SK-N-SH (cell line): ENCODE results near the gene INPP5A. TPM values are rescaled to one million over a fixed set of nuclear protein-coding genes. Genes with fewer than 3 reads are reported as not detected.

Source experiments
- CTCF ChIA-PET: fragments of 300-600, 350-600 bp; formaldehyde crosslinking; extraction: SDS; loops from one replicate; lab custom pipeline; 2021; lab: Yijun Ruan, JAX
- POLR2A ChIA-PET: fragments of 350-600 bp; sonication (Branson Sonifier 250); formaldehyde crosslinking; extraction: SDS; loops from one replicate; lab custom pipeline; 2020; ENCODE audit warnings: antibody characterized with exemption, inconsistent platforms; lab: Yijun Ruan, JAX
- DNase-seq: peaks from one replicate; pipeline ENCODE4 v3.0.0; 2012
- H2AFZ ChIP-seq: fragments of 200-600 bp; sonication (generic); 2 replicates; pipeline ENCODE4 v1.8.1; 2016; ENCODE audit warnings: antibody characterized with exemption, mild to moderate bottlenecking, low read depth
- H3F3A ChIP-seq: fragments of 200-600 bp; sonication (generic); replicated peaks from 2 replicates; pipeline ENCODE3; 2016; ENCODE audit warnings: antibody characterized with exemption, mild to moderate bottlenecking; ENCODE audit not compliant: insufficient read depth
- H3K27ac ChIP-seq, 2 experiments: fragments of 200-500 bp in 1 of 2; fragments of 200-600 bp in 1 of 2; sonication (Bioruptor generic) in 1 of 2; sonication (generic), shearing (Covaris generic) in 1 of 2; 2 replicates each; pipeline versions ENCODE4 v1.5.1 to v1.6.1; 2014 to 2016; ENCODE audit warnings: low read depth in 2 of 2, inconsistent platforms in 1 of 2, low read length in 1 of 2, mild to moderate bottlenecking in 1 of 2, mixed read lengths in 1 of 2
- H3K27me3 ChIP-seq: fragments of 200-600 bp; sonication (generic), shearing (Covaris generic); 2 replicates; pipeline ENCODE4 v1.6.1; 2016; ENCODE audit warnings: mixed run types; ENCODE audit not compliant: insufficient read depth
- H3K36me3 ChIP-seq, 2 experiments: fragments of 200-500 bp in 1 of 2; fragments of 200-600 bp in 1 of 2; sonication (Bioruptor generic) in 1 of 2; sonication (generic) in 1 of 2; replicated peaks in 1 of 2; 2 replicates each; pipeline versions ENCODE3 to v1.5.1; 2014 to 2016; ENCODE audit warnings: low read length in 1 of 2, mild to moderate bottlenecking in 1 of 2; ENCODE audit not compliant: insufficient read depth in 2 of 2, control insufficient read depth in 1 of 2
- H3K4me1 ChIP-seq, 2 experiments: fragments of 200-500 bp in 1 of 2; fragments of 200-600 bp in 1 of 2; sonication (Bioruptor generic) in 1 of 2; sonication (generic), shearing (Covaris generic) in 1 of 2; 2 replicates each; pipeline versions ENCODE4 v1.5.1 to v1.6.1; 2014 to 2016; ENCODE audit warnings: low read depth in 1 of 2, low read length in 1 of 2, mixed run types in 1 of 2; ENCODE audit not compliant: insufficient read depth in 2 of 2, control insufficient read depth in 1 of 2
- H3K4me2 ChIP-seq: fragments of 200-600 bp; sonication (generic), shearing (Covaris generic); 2 replicates; pipeline ENCODE4 v1.6.1; 2017; ENCODE audit warnings: mixed run types
- H3K4me3 ChIP-seq, 2 experiments: fragments of 200-500 bp in 1 of 2; fragments of 200-600 bp in 1 of 2; sonication (Bioruptor generic) in 1 of 2; sonication (generic), shearing (Covaris generic) in 1 of 2; 2 replicates each; pipeline versions ENCODE4 v1.5.1 to v1.8.1; 2014 to 2016; ENCODE audit warnings: low read depth in 2 of 2, inconsistent platforms in 1 of 2, low read length in 1 of 2, mild to moderate bottlenecking in 1 of 2, mixed read lengths in 1 of 2, moderate library complexity in 1 of 2
- H3K79me2 ChIP-seq: fragments of 200-600 bp; sonication (generic); 2 replicates; pipeline ENCODE4 v1.8.1; 2017; ENCODE audit warnings: mild to moderate bottlenecking; ENCODE audit not compliant: insufficient read depth
- H3K9ac ChIP-seq: fragments of 200-600 bp; sonication (generic); 2 replicates; pipeline ENCODE4 v1.6.1; 2017; ENCODE audit warnings: mixed run types
- H3K9me2 ChIP-seq: fragments of 200-600 bp; sonication (generic); 2 replicates; pipeline ENCODE4 v1.6.1; 2017; ENCODE audit warnings: mixed run types
- H3K9me3 ChIP-seq: fragments of 200-600 bp; sonication (generic); 2 replicates; pipeline ENCODE4 v1.6.1; 2017; ENCODE audit warnings: mixed run types, mild to moderate bottlenecking, moderate library complexity
- H4K20me1 ChIP-seq: fragments of 200-600 bp; sonication (generic); 2 replicates; pipeline ENCODE4 v1.6.1; 2017; ENCODE audit warnings: mild to moderate bottlenecking, mixed run types; ENCODE audit not compliant: insufficient read depth
- ELF1 ChIP-seq: IDR thresholded peaks from 2 replicates; pipeline ENCODE4 v1.4.0; 2012
- FOXM1 ChIP-seq: IDR thresholded peaks from 2 replicates; pipeline ENCODE4 v1.4.0; 2012; ENCODE audit warnings: low read depth, mild to moderate bottlenecking
- GABPA ChIP-seq: IDR thresholded peaks from 2 replicates; pipeline ENCODE4 v1.4.0; 2012; ENCODE audit warnings: low read depth, mild to moderate bottlenecking
- GATA2 ChIP-seq: sonication (generic); formaldehyde crosslinking; IDR thresholded peaks from 2 replicates; pipeline ENCODE4 v1.5.0; 2020; ENCODE audit warnings: mild to moderate bottlenecking, missing genetic modification reagents
- JUND ChIP-seq: IDR thresholded peaks from 2 replicates; pipeline ENCODE4 v1.4.0; 2012
- MXI1 ChIP-seq: IDR thresholded peaks from 2 replicates; pipeline ENCODE4 v1.6.1; 2012; ENCODE audit warnings: mild to moderate bottlenecking, low read depth, low read length, improper control_type of control experiment
- NRF1 ChIP-seq: IDR thresholded peaks from 2 replicates; pipeline ENCODE4 v1.6.1; 2012; ENCODE audit warnings: low read depth, mild to moderate bottlenecking, low read length
- RAD21 ChIP-seq: IDR thresholded peaks from 2 replicates; pipeline ENCODE4 v1.6.1; 2012; ENCODE audit warnings: mild to moderate bottlenecking, low read length
- REST ChIP-seq: IDR thresholded peaks from 2 replicates; pipeline ENCODE4 v1.6.1; 2012; ENCODE audit warnings: mild to moderate bottlenecking, low read depth, low read length, moderate library complexity
- SMC3 ChIP-seq: IDR thresholded peaks from 2 replicates; pipeline ENCODE4 v1.6.1; 2012; ENCODE audit warnings: low read depth, low read length, improper control_type of control experiment
- USF1 ChIP-seq: IDR thresholded peaks from 2 replicates; pipeline ENCODE4 v1.4.0; 2012; ENCODE audit warnings: low read depth, borderline replicate concordance
- WGBS: methylation state at CpG from one replicate; pipeline ENCODE4 v1.1.6; 2017; ENCODE audit warnings: low lambda C conversion rate; 5-methylcytosine and 5-hydroxymethylcytosine counted together
- polyA plus RNA-seq, 3 experiments: library from polyadenylated mRNA; depleted of rRNA; stranded (reverse); fragments of >200 nt; gene quantifications; 2 replicates each; pipeline ENCODE4 v1.2.3, GENCODE V29; 2012
- TF ChIP-seq, protein P1 (sequence below): IDR thresholded peaks from 2 replicates; pipeline ENCODE4 v1.4.0; 2012; ENCODE audit warnings: low read depth

Gene INPP5A
- polyA plus RNA-seq, 1 of the 3 experiments (the other 2 are of a cell fraction), result 12.0 TPM

GRCh38 chr10:132632091-132632561, 94.5 kb downstream of the INPP5A start (continued):
- no peak for TF ChIP-seq USF1
- TF ChIP-seq REST, result no peak

DNA sequence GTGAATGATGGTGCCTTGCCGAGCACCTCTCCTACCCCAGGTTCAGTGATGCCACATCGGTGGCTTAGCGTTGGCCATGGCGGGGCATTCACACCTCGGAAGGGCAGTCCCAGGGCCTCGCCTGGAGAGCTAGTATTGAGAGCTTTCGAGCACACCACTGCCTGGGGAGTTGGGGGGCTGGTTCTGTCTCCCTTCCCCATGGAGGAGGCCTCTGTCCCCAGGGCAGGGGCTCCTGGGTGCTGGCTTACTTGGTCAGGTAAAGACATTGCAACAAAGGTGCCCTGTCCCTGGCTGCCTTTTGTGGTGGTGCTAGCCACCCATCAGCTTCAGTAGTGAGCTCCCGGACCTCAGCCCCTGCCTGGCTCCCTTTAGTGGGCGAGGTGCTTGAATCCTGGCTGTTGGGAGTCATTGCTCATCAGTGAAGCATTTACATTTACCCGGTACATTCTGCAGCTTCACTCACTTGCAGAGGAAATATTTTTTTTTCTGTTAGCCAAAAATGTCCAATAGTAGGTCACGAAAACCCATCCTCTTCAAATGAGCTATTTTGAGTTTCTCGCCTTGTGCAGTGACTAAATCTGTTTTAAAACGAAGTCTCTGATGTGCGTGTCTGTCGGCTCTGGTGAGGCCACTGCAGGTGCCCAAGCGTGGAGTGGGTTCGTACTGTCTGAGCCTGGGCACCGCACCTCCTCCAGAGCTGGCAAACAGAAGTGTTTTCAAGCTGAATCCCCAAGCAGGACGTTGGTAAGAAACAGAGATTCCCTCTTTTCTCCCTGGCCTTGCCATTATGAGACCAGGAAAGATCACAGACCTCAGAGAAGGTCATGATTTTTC, 95.5 kb downstream of the INPP5A start:
- no peak overlapping the region for H3K4me3 ChIP-seq
- peaks cover 0 to 39% of the 10 kb centered on the region in 2 experiments; a peak in 2 of 4 replicates for H3K4me1 ChIP-seq
- no peaks in the 10 kb centered on the region for H3K9me2 ChIP-seq
- TF ChIP-seq, protein P1, sequence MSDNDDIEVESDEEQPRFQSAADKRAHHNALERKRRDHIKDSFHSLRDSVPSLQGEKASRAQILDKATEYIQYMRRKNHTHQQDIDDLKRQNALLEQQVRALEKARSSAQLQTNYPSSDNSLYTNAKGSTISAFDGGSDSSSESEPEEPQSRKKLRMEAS, result no peak
- TF ChIP-seq ELF1, result no peak
- no peak for TF ChIP-seq SMC3
- no peak for TF ChIP-seq JUND
- TF ChIP-seq, all 33 proteins: peak for 0
- 87% methylated on average over 18 of the region's 19 CpGs for WGBS
- DNase-seq, result no peak
- Histone ChIP-seq H4K20me1 (0 out of 2 replicates have a peak, but pooled peaks cover 10% of the 10 kb centered on the region), H3K36me3 (no peaks in the 10 kb centered on the region), H3K9me3 (no peaks in the 10 kb centered on the region), H3K27me3 (no peaks in the 10 kb centered on the region), H3K4me2 (no peak overlapping the region), H3K9ac (no peak overlapping the region), H3K79me2 (no peaks in the 10 kb centered on the region), H3K27ac (no peak overlapping the region; a peak in 1 of 4 replicates), H2AFZ (no peak overlapping the region), H3F3A (no peaks in the 10 kb centered on the region)
- POLR2A ChIA-PET, result interaction anchor here (0.6 kb wide), 1 partner anchor 51 kb away, joined by 4 read pairs; no protein-coding TSS in a partner anchor
- CTCF ChIA-PET, result interaction anchor here (0.8 to 5.0 kb wide), 9 partner anchors 11 to 249 kb away, joined by 3 to 39 read pairs (median 3); no protein-coding TSS in a partner anchor

DNA sequence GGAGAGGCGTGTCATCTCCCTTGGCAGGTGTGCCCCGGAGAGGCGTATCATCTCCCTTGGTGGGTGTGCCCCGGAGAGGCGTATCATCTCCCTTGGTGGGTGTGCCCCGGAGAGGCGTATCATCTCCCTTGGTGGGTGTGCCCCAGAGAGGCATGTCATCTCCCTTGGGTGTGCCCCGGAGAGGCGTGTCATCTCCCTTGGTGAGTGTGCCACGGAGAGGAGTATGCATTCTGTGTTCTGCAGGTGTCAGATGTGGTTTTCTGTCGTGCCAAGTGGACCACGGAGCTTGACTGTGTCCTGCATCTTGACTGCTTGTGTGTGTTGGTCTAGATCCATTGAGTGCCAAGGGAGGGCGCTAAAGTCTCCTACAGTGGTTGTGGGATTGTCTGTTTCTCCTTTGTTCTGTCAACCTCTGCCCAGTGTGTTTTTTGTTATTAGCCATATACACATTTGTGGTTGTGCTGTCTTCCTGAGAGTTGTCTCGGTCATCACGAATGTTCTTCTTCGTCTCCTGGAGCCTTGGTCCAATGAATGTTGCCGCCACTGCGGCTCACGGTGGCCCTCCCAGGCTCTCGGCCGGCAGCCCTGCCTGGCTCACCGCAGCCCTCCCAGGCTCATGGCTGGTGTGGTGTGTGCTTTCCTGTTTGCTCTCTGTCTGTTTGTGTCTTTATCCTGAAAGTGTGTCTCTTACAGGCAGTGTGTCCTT, 96.8 kb downstream of the INPP5A start:
- DNase-seq, result no peak
- ChIA-PET POLR2A (no interaction called here), CTCF (interaction anchor here (1.1 to 5.0 kb wide), 5 partner anchors 16 to 181 kb away, joined by 3 to 39 read pairs (median 3); no protein-coding TSS in a partner anchor)
- no peak for TF ChIP-seq RAD21
- TF ChIP-seq GABPA, result no peak
- TF ChIP-seq NRF1, result no peak
- TF ChIP-seq MXI1, result no peak
- TF ChIP-seq FOXM1, result no peak
- TF ChIP-seq GATA2 (CRISPR knock-in tag), result no peak
- H3K4me1 ChIP-seq, result peaks cover 0 to 29% of the 10 kb centered on the region in 2 experiments; a peak in 1 of 4 replicates
- H3K36me3 ChIP-seq, result no peaks in the 10 kb centered on the region
- 0 out of 2 replicates have a peak, but pooled peaks cover 10% of the 10 kb centered on the region for H4K20me1 ChIP-seq
- H3K79me2 ChIP-seq, result peaks cover 5% of the 10 kb centered on the region
- no peaks in the 10 kb centered on the region for H3F3A ChIP-seq
- H3K27me3 ChIP-seq, result no peaks in the 10 kb centered on the region
- WGBS, result 97% methylated on average over 19 of the region's 22 CpGs
- H3K9ac ChIP-seq, result no peak overlapping the region
- H3K4me3 ChIP-seq, result no peak overlapping the region
- H3K9me2 ChIP-seq, result no peaks in the 10 kb centered on the region
- H2AFZ ChIP-seq, result no peak overlapping the region
- H3K27ac ChIP-seq, result no peak overlapping the region
- H3K9me3 ChIP-seq, result no peaks in the 10 kb centered on the region
- no peak overlapping the region for H3K4me2 ChIP-seq
